Measurements from ENCODE around the gene ZNF579.

Gene ZNF579, protein sequence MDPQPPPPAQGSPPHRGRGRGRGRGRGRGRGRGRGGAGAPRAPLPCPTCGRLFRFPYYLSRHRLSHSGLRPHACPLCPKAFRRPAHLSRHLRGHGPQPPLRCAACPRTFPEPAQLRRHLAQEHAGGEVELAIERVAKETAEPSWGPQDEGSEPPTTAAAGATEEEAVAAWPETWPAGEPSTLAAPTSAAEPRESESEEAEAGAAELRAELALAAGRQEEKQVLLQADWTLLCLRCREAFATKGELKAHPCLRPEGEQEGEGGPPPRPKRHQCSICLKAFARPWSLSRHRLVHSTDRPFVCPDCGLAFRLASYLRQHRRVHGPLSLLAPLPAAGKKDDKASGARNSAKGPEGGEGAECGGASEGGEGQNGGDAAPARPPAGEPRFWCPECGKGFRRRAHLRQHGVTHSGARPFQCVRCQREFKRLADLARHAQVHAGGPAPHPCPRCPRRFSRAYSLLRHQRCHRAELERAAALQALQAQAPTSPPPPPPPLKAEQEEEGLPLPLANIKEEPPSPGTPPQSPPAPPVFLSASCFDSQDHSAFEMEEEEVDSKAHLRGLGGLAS

DNA sequence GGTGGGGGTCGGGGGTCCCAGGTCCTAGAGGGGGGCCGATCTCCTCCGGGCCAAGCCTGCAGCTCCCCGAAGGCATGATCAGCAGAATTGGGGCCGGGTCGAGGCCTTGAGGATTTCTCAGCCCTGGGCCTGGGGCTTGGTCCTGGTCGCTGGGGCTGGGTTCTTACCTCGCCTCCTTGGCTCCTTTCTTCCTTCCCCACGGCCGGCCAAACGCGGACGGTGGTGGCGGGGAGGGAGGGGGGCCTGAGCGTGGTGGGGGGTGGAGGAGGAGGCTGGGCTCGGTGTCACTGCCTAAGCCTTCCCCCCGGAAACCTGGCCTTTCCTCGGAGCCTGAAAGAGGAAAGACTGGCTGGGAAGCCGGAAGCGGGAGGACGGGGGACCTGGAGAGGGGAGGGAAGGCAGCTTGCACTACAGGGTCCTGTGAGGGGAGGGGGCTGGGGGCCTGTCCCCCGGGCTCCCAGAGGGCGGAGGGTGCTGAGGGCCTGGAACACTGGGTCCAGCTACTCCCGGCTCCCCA, at the start of gene ZNF579:
ZNF579 (minus strand) TSS at position 221 of the 517 bp plus-strand sequence. CDS start 1,209 bp downstream, outside the sequence.
- peak; percentile 34 to 64 for DNase-seq (ENCODE audit: low read depth in 2 of 2)

DNA sequence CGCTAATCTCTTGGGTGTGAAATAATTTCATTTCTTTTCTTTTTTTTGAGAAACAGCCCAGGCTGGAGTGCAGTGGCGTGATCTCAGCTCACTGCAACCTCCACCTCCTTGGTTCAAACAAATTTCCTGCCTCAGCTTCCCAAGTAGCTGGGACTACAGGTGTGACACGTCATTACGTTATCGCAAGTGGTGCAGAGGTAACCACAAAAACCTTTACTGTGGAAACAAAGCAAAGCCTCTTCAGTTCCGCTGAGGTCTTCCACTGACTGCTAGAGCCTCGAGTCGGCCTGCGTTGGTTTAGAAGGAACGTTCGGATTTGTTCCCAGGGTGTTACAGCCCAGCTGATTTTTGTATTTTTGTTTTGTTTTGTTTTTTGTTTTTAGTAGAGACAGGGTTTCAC, 45.7 kb upstream of the ZNF579 start:
- DNase-seq (ENCODE audit: low read depth in 2 of 2): no peak

DNA sequence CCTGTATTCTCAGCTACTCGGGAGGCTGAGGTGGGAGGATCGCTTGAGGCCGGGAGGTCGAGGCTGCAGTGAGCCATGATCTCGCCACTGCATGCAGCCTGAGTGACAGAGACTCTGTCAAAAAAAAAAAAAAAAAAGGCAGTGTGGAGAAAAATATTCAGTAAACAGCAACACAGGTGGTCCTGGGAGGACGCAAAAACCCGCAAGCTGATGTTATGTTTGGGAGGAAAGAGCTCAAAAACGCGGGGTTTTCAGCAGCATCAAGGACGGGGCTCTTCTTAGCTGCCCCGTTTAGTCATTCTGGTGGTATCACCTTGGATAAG, 44.3 kb upstream of the ZNF579 start:
- no peak for DNase-seq (ENCODE audit: low read depth in 2 of 2)

GRCh38 chr19:55624109-55625003, 43.7 kb upstream of the ZNF579 start, which contains the start of gene ZNF784:
Gene ZNF784, minus strand, starts transcription at chr19:55624566. Its CDS starts 5 bp downstream, at chr19:55624561.
- DNase-seq (ENCODE audit: low read depth in 2 of 2): peak; percentile 88 to 94

DNA sequence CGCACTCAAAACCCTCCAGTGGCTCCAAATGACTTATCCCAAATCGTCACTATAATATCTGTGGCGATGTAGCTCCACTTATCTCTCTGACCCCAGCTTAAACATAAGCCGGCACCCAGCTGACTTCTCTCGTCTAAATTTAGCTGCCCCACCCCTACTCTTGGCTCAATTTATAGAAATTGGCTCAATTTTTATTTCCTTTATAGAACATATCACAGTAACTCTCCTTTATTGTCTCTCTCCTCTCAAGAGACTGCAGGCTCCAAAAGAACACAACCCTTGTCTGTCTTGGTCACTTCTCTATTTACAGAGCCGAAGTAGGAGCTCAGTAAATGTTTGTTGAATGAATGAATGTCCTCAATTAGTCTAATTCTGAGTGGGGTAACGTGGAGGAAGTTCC, 42.9 kb upstream of the ZNF579 start:
- DNase-seq (ENCODE audit: low read depth in 2 of 2): no peak

DNA sequence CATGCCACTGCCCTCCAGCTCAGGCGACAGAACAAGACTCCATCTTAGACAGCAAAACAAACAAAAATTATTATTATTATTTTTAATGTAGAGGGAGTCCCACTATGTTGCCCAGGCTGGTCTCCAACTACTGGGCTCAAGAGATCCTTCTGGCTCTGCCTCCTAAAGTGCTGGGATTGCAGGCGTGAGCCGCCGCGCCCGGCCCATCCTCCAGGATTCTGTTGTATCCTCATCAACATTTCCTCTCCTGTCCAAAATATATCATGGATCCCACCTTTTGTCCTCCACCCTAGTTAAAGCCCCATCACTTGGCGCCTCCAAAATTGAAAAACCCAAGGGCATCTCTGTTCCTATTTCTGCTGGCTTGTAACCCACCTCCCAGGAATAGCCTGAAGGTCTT, 42.5 kb upstream of the ZNF579 start:
- DNase-seq (ENCODE audit: low read depth in 2 of 2): no peak

GRCh38 chr19:55622242-55622969, 41.8 kb upstream of the ZNF579 start:
- DNase-seq (ENCODE audit: low read depth in 2 of 2): no peak

DNA sequence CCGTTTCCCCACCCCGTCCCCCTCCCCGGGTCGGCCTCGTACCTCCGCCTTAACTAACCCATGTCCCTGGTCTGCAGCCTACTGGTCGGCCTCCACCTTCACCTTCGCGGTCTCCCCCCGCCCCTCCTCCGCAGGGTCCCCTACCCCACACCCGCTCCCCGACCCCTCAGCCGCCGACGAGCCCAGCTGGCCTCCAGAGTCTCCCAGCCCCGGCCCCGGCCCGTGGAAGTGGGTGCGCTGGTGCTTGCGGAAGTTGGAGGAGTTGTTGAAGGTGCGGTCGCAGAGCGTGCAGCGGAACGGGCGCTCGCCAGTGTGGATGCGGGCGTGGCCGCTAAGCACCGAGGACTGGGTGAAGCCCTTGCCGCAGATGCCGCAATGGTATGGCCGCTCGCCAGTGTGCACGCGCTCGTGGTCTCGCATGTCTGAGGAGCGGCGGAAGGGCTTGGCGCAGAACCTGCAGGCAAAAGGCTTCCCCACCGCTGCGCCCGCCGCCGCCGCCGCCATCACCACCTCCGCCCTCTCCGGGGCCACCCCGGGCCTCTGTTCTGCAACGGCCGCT, 41.1 kb upstream of the ZNF579 start:
- no peak for DNase-seq (ENCODE audit: low read depth in 2 of 2)

DNA sequence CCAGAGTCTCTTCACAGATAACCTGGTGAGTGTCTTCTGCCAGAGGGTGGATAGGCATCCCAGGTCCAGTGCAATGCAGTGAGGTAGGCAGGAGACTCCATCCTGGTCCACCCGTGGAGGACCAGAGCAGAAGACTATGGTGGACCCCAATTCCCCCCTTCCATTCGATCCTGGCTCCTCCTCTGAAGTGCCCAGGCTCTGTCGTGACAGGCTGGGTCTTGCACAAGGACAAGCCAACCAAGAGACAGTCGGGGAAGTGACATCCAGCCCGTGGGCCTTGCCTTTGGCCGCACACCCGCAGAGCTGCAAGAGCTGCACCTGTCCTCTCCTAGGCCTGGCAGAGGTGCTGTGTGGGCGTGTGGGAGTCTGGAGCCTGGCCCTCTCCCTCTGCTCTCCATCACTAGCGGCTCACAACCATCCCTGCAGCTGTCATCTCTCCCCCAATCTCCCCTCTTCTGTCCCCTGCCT, 40.6 kb upstream of the ZNF579 start:
- no peak for DNase-seq (ENCODE audit: low read depth in 2 of 2)

DNA sequence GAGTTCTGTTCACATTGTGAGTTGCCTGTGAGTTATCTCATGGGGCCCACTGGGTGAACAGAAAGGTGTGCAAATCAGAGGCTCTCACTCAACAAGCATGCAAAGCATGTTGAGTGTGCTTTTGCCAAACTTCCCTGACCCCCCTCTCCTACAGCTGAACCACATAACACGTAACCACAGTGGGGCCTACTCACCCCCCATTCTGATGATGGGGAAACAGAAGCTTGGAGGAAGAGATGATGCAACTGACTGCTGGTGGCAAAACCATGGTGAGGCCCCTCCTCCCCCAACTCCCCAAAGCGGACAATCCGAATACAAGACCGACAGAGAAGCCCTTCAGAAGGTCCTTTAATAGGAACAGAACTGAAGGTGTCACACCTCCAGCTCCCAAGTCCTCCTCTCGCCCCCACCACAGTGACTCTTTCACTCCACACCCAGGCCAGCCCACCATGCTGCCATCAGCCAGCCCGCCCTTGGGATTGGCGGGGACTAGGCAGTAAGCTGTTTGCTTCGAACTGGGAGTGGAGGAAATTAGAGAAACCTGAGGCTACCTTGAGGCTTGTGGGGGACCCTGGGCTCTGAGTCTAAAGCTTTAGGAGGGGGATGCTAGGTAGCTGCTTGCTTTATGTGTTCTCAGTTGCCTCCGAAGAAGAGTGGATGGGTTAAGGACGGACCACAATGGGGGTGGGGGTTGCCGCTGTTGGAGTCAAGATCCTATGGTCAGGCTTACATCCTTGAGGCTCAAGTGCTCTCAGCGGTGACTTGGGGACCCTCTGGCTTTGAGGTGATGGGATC, 40.0 kb upstream of the ZNF579 start:
- DNase-seq (ENCODE audit: low read depth in 2 of 2): no peak

GRCh38 chr19:55619286-55619685, 38.6 kb upstream of the ZNF579 start:
- no peak for DNase-seq (ENCODE audit: low read depth in 2 of 2)

DNA sequence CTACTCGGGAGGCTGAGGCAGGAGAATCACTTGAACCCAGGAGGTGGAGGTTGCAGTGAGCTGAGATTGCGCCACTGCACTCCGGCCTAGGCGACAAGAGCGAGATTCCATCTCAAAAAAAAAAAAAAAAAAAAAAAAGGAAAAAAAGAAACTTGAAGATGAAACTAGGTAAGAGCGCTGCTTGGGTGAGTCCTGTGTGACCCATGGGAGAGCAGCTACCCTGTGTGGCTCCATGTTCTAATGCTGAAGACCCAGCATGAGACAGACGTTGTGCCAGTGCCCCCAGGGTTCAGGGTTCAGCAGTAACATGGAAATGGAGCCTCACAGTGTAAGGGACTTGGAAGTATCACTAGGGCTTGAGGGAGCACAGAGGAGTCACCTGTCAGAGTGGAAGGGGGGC, 37.8 kb upstream of the ZNF579 start:
- DNase-seq (ENCODE audit: low read depth in 2 of 2): no peak

- no peak for DNase-seq (ENCODE audit: low read depth in 2 of 2)
Observed at GRCh38 chr19:55617426-55617825, 36.8 kb upstream of the ZNF579 start.

- DNase-seq (ENCODE audit: low read depth in 2 of 2): no peak
Observed at GRCh38 chr19:55616395-55616875, 35.8 kb upstream of the ZNF579 start.

DNA sequence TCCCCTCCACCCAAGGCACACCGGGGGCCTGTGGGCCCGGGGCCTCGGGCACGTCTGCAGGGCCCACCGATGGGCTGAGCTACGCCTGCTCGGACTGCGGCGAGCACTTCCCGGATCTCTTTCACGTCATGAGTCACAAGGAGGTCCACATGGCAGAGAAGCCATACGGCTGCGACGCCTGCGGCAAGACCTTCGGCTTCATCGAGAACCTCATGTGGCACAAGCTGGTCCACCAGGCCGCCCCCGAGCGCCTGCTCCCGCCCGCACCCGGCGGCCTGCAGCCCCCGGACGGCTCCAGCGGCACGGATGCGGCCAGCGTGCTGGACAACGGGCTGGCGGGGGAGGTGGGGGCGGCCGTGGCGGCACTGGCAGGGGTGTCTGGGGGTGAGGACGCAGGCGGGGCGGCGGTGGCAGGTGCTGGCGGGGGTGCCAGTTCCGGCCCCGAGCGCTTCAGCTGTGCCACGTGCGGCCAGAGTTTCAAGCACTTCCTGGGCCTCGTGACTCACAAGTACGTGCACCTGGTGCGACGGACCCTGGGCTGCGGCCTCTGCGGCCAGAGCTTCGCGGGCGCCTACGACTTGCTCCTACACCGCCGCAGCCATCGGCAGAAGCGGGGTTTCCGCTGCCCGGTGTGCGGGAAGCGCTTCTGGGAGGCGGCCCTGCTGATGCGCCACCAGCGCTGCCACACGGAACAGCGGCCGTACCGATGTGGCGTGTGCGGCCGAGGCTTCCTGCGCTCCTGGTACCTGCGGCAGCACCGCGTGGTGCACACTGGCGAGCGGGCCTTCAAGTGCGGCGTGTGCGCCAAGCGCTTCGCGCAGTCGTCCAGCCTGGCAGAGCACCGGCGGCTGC, 35.1 kb upstream of the ZNF579 start:
- DNase-seq (ENCODE audit: low read depth in 2 of 2): no peak

GRCh38 chr19:55614711-55615542, 34.3 kb upstream of the ZNF579 start:
- no peak for DNase-seq (ENCODE audit: low read depth in 2 of 2)

DNA sequence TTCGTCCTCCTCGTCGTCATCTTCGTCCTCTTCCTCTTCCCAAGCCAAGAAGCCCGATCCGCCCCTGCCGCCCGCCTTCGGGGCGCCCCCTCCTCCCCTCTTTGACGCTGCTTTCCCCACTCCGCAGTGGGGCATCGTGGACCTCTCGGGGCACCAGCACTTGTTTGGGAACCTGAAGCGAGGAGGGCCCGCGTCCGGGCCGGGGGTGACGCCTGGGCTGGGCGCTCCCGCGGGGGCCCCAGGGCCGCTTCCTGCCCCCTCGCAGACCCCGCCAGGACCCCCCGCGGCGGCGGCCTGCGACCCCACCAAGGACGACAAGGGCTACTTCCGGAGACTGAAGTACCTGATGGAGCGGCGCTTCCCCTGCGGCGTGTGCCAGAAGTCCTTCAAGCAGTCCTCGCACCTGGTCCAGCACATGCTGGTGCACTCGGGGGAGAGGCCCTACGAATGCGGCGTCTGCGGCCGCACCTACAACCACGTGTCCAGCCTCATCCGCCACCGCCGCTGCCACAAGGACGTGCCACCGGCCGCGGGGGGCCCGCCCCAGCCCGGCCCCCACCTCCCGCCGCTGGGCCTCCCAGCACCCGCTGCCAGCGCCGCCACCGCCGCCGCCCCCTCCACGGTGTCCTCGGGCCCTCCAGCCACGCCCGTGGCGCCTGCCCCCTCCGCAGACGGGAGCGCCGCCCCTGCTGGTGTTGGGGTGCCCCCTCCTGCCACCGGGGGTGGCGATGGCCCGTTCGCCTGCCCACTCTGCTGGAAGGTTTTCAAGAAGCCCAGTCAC, 33.5 kb upstream of the ZNF579 start:
- DNase-seq (ENCODE audit: low read depth in 2 of 2): no peak

All from stimulated activated CD4-positive, alpha-beta T cell treated with anti-CD3 and anti-CD28 coated beads, Interleukin-1b, Interleukin-23, amount 100 ng/mL, for 1 hour (primary cell).